ENCODE data around the gene RAB3GAP2.
"Not testable (repeated sequence)": the region's sequence is repeated elsewhere in the genome, so short reads cannot be mapped to it uniquely, and the experiment has no call there.

GRCh38 chr1:220220699-220221040, 51.6 kb downstream of the RAB3GAP2 start:
- TF ChIP-seq POLR2A (IDR thresholded peaks at IDR 0.05); POLR2AphosphoS5 (IDR thresholded peaks at IDR 0.05); CTCF (IDR thresholded peaks at IDR 0.05 in 8 of 11, conservative IDR thresholded peaks at IDR 0.05 in 3 of 11): not testable (repeated sequence)

Measured in spleen (tissue), 7 donors.